ENCODE data around the gene RAD51.

DNA sequence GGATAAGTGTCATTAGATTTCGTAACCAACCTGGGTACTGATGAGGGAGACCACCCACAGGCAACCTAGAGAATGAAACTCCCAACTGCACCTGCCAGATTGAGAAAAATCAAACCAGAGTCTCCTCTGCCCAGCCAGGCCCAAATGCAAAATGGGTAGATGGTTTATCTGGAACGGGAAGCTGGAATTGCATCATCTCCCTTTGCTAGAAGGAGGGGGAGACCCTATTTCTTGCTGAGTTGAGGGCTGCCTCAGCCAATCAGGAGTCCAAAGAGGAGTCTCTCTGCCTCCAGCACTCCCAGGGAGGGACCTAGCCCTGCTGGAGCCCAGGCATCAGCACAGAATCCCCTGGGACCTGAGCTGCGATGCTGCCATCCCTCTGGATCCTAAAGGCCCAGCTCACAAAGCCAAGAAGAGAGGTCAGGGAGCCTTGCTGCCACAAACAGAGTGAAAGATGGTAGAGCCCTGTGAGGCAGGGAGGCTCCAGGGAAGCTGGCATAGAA, 52.0 kb downstream of the RAD51 start:
- TF ChIP-seq CTCF (IDR thresholded peaks at IDR 0.05; ENCODE audit: poor library complexity) (no peak), EZH2 (IDR thresholded peaks at IDR 0.05; ENCODE audit: borderline replicate concordance) (no peak)
